CD4-positive, alpha-beta T cell treated with Interleukin-6 at 100 ng/mL for 8 hours (primary cell): ENCODE measurements around the gene STAT5A.

Source experiments
- DNase-seq: peaks from one replicate; pipeline ENCODE4 v3.0.0-alpha.2; 2020; ENCODE audit warnings: mixed read lengths, low spot score

STAT5A gene

GRCh38 chr17:42268236-42268635, 20.1 kb upstream of the STAT5A start:
- DNase-seq = no peak

GRCh38 chr17:42270170-42270535, 18.1 kb upstream of the STAT5A start:
- DNase-seq = no peak

- no peak for DNase-seq
Measured at GRCh38 chr17:42270596-42270995, 17.7 kb upstream of the STAT5A start.

- DNase-seq = no peak
Measured at GRCh38 chr17:42271006-42271778, 17.1 kb upstream of the STAT5A start.

- DNase-seq = no peak
Measured at GRCh38 chr17:42271779-42272035, 16.6 kb upstream of the STAT5A start.

GRCh38 chr17:42272162-42272907, 16.0 kb upstream of the STAT5A start:
- DNase-seq = peak; percentile 30

- no peak for DNase-seq
Measured at GRCh38 chr17:42273474-42274252, 14.6 kb upstream of the STAT5A start.

GRCh38 chr17:42274253-42274542, 14.1 kb upstream of the STAT5A start:
- no peak for DNase-seq

GRCh38 chr17:42274812-42275526, 13.3 kb upstream of the STAT5A start:
- DNase-seq = no peak

- no peak for DNase-seq
Measured at GRCh38 chr17:42275527-42276358, 12.6 kb upstream of the STAT5A start.

- DNase-seq = peak; percentile 61
Measured at GRCh38 chr17:42276359-42276608, 12.0 kb upstream of the STAT5A start, which contains the start of gene STAT5B. Gene STAT5B (minus strand): TSS chr17:42276391. CDS start chr17:42232127, 44,264 bp downstream.

- no peak for DNase-seq
Measured at GRCh38 chr17:42276609-42277341, 11.5 kb upstream of the STAT5A start.

GRCh38 chr17:42277342-42277712, 11.0 kb upstream of the STAT5A start:
- no peak for DNase-seq

GRCh38 chr17:42279776-42280630, 8.3 kb upstream of the STAT5A start:
- no peak for DNase-seq

- no peak for DNase-seq
Measured at GRCh38 chr17:42281571-42282096, 6.7 kb upstream of the STAT5A start.

GRCh38 chr17:42282478-42283080, 5.7 kb upstream of the STAT5A start:
- no peak for DNase-seq

GRCh38 chr17:42283241-42284023, 4.9 kb upstream of the STAT5A start:
- DNase-seq = no peak

GRCh38 chr17:42284024-42284369, 4.3 kb upstream of the STAT5A start:
- DNase-seq = no peak

GRCh38 chr17:42284566-42284965, 3.7 kb upstream of the STAT5A start:
- DNase-seq = no peak
